Endothelial cell (in vitro differentiated cells): Measurements from ENCODE around the gene HSF2BP. TPM values are rescaled to one million over a fixed set of nuclear protein-coding genes. Genes with fewer than 3 reads are reported as not detected.
A peak's percentile ranks its signal among the peaks of the same experiment; 100 is the strongest.

Source experiments
- DNase-seq: peaks from one replicate; pipeline ENCODE4 v3.0.0; 2021; ENCODE audit warnings: low spot score
- H3K27ac Mint-ChIP-seq: one replicate; pipeline ENCODE4 v1.8.0; 2021; ENCODE audit warnings: mixed read lengths, inconsistent platforms; ENCODE audit not compliant: unreplicated experiment
- H3K27me3 Mint-ChIP-seq: one replicate; pipeline ENCODE4 v1.8.0; 2021; ENCODE audit warnings: mild to moderate bottlenecking, moderate library complexity, mixed read lengths, inconsistent platforms; ENCODE audit not compliant: unreplicated experiment
- H3K36me3 Mint-ChIP-seq: one replicate; pipeline ENCODE4 v1.8.0; 2021; ENCODE audit warnings: mild to moderate bottlenecking, low read depth, mixed read lengths, inconsistent platforms; ENCODE audit not compliant: unreplicated experiment
- H3K4me1 Mint-ChIP-seq: one replicate; pipeline ENCODE4 v1.8.0; 2021; ENCODE audit warnings: mild to moderate bottlenecking, mixed read lengths, inconsistent platforms; ENCODE audit not compliant: unreplicated experiment
- H3K4me3 Mint-ChIP-seq: one replicate; pipeline ENCODE4 v1.8.0; 2021; ENCODE audit warnings: mild to moderate bottlenecking, mixed read lengths, inconsistent platforms; ENCODE audit not compliant: unreplicated experiment
- H3K9me3 Mint-ChIP-seq: one replicate; pipeline ENCODE4 v1.8.0; 2021; ENCODE audit warnings: mixed read lengths, inconsistent platforms; ENCODE audit not compliant: unreplicated experiment
- CTCF ChIP-seq: fragments of 200-600 bp; sonication (generic); IDR thresholded peaks from one replicate; pipeline ENCODE4 v1.5.0; 2021; ENCODE audit warnings: antibody characterized with exemption; ENCODE audit not compliant: unreplicated experiment
- total RNA-seq: library from RNA; stranded (reverse); fragmentation: NEBNext Ultra II Directional; extraction: Animal tissue kit (Norgen Biotek cat#: 25700); gene quantifications from one replicate; pipeline ENCODE4 v1.2.1, GENCODE V29; 2021; ENCODE audit not compliant: unreplicated experiment

Gene HSF2BP
- total RNA-seq, 1 donor from 2014 or later = 2.3 TPM

GRCh38 chr21:43645136-43645891 is 14.0 kb downstream of the HSF2BP start:
- no peak overlapping the region for H3K4me3 Mint-ChIP-seq
- no peak for TF ChIP-seq CTCF
- peak; percentile 49 for DNase-seq
- H3K36me3 Mint-ChIP-seq = no peaks in the 10 kb centered on the region
- no peak overlapping the region for H3K27ac Mint-ChIP-seq
- H3K27me3 Mint-ChIP-seq = no peaks in the 10 kb centered on the region
- no peaks in the 10 kb centered on the region for H3K9me3 Mint-ChIP-seq
- peaks cover 5% of the 10 kb centered on the region for H3K4me1 Mint-ChIP-seq

GRCh38 chr21:43644609-43645008 is 14.7 kb downstream of the HSF2BP start:
- H3K36me3 Mint-ChIP-seq = no peaks in the 10 kb centered on the region
- no peak overlapping the region for H3K27ac Mint-ChIP-seq
- no peak overlapping the region for H3K4me3 Mint-ChIP-seq

GRCh38 chr21:43644071-43644470 is 15.2 kb downstream of the HSF2BP start:
- H3K36me3 Mint-ChIP-seq = no peaks in the 10 kb centered on the region
- TF ChIP-seq CTCF = no peak
- H3K9me3 Mint-ChIP-seq = no peaks in the 10 kb centered on the region
- no peak overlapping the region for H3K4me3 Mint-ChIP-seq
- H3K27ac Mint-ChIP-seq = no peak overlapping the region
- H3K27me3 Mint-ChIP-seq = no peaks in the 10 kb centered on the region
- H3K4me1 Mint-ChIP-seq = peaks cover 5% of the 10 kb centered on the region
- no peak for DNase-seq

More at GRCh38 chr21:43644609-43645008, 14.7 kb downstream of the HSF2BP start:
- Mint-ChIP-seq H3K4me1 (peaks cover 5% of the 10 kb centered on the region), H3K9me3 (no peaks in the 10 kb centered on the region), H3K27me3 (no peaks in the 10 kb centered on the region)
- TF ChIP-seq CTCF = no peak
- no peak for DNase-seq

- DNase-seq = no peak
- TF ChIP-seq CTCF = no peak
- no peak overlapping the region for H3K27ac Mint-ChIP-seq
- no peak overlapping the region for H3K4me3 Mint-ChIP-seq
- H3K4me1 Mint-ChIP-seq = peaks cover 5% of the 10 kb centered on the region
- H3K27me3 Mint-ChIP-seq = no peaks in the 10 kb centered on the region
- no peaks in the 10 kb centered on the region for H3K9me3 Mint-ChIP-seq
- no peaks in the 10 kb centered on the region for H3K36me3 Mint-ChIP-seq
These were observed 16.1 kb downstream of the HSF2BP start for GRCh38 chr21:43643193-43643592.

GRCh38 chr21:43640400-43640799 is 18.9 kb downstream of the HSF2BP start:
- no peaks in the 10 kb centered on the region for H3K36me3 Mint-ChIP-seq
- peaks cover 3% of the 10 kb centered on the region for H3K4me1 Mint-ChIP-seq
- H3K27me3 Mint-ChIP-seq = no peaks in the 10 kb centered on the region
- H3K4me3 Mint-ChIP-seq = no peak overlapping the region
- DNase-seq = no peak
- H3K9me3 Mint-ChIP-seq = no peaks in the 10 kb centered on the region
- no peak overlapping the region for H3K27ac Mint-ChIP-seq
- no peak for TF ChIP-seq CTCF
